ENCODE results near the gene C11orf86. TPM values are rescaled to one million over a fixed set of nuclear protein-coding genes. Genes with fewer than 3 reads are reported as not detected.
"Not testable (repeated sequence)": the region's sequence is repeated elsewhere in the genome, so short reads cannot be mapped to it uniquely, and the experiment has no call there.

Gene C11orf86
- total RNA-seq, 1 donor from 2014 or later = not detected

DNA sequence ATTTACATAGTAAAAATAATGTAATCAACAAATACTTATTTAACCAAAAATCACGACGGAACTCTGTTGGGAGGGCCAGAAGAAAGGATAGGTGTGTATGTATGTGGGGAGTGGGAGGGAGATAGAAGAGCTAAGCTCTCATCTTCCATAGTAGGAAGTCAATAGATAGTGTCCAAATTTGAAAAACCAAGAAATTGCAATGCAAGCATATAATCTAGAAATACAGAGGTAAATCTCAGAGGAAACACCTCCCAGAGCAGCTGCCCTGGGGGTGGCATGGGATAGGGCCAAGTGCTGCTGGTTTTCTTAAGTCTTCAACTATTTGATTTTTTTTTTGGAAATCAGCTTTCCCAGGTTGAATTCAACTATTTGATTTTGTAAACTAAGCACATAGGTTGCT is 16.9 kb downstream of the C11orf86 start:
- no peak for DNase-seq

DNA sequence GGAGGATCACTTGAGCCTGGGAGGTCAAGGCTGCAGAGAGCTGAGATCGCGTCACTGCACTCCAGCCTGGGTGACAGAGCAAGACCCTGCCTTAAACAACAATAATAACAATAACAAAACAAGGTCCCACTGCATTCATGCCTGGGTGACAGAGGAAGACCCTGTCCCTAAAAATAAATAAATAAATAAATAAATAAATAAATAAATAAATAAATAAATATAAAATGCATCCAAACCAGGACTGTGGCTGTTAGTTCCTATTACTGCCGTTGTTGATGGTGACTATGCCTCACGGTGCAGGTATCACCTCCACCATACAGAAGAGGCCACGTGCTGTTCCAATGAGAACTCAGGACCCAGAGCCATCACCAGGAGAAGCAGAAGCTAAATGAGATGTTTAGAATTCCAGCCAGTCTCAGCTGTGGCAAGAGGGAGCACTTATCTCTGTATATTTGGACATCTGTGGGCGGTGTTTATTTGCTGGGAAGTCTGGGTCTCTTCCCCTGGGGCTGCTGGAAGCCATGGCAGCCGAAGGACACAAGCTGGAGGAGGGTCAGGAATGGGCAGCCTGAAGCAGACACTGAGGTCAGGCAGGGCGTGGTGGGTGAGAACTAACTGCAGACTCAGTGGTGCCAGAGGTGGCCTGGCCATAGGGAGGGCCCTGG is 21.6 kb downstream of the C11orf86 start:
- no peak for DNase-seq

DNA sequence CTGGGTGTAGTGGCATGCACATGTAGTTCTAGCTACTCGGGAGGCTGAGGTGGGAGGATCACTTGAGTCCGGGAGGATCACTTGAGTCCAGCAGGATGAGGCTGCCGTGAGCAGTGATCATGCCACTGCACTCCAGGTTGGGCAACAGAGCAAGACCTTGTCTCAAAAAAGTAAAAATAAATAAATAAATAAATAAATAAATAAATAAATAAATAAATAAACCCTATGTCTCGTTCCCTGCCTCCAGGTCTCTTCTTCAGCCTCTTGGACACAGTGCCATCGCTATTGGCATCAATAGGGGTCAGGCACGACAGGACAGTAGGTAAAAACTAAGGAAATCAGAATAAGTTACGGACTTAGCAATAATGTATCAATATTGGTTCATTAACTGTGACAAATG is 24.5 kb downstream of the C11orf86 start:
- no peak for DNase-seq

DNA sequence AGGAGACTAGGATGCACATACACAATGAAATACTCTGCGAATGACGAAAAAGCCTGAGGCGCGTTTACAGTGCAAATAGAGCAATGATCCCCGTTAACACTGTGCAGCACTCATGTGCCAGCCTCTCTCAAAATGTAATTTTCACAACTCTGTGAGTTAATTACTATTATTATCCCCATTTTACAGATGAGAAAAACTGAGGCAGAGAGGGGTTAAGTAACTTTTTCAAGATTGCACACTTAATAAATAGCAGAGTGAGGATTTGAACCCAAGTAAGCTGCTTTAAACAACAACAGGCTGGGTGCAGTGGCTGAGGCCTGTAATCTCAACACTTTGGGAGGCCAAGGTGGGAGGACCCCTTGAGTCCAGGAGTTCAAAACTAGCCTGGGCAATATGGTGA is 26.2 kb downstream of the C11orf86 start:
- DNase-seq = no peak

DNA sequence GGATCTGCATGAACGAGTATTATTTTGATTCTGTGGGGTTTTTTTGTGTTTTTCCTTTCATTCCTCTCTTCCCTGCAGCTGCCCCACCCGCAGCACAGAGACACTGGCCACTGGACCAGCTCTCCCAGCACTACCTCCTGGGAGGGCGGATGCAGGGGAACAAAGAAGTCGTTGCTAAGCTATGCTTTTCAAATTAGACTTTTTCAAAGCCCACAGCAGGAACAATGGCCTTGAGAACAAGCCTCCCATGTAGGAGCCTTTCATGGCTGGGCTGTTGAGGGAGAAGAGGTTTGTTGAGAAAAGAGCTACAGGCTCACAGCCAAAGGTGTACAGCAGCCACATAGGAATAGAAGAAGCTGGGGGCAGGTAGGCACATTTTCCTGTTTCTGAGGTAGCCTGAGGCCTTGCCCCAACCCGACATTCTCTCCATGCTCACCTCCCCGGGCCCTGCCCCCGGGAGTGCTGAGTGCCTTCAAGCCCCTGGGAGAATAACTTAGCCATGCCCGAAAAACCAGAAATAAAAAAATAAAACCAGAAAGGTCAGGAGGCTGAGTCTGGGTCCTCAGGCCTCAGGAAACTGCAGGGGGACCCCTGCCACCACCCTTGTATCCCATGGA is 27.3 kb downstream of the C11orf86 start:
- DNase-seq = no peak

DNA sequence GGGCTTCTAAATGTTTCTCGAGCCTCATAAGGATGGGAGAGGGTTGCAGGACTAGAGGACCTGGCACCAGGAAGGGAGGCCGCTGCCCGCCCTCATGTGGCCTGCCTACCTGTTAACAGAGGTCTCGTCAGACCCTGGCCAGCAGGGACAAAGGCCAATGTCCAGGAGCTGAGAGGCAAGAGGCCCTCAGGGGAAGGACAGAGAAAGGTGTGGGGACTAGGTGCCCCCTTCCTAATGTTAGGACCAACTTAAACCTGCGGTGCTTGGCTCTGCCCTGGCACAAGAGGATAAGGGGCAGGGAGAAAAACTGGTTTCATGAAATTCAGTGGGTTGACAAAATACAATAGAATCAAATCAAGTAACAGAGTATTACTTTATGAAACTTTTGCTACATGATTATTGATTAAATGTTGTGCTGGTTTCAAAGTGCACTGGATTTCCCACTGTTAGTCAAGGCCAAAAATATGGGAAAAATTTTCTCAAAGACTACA is 27.9 kb downstream of the C11orf86 start:
- no peak for DNase-seq

DNA sequence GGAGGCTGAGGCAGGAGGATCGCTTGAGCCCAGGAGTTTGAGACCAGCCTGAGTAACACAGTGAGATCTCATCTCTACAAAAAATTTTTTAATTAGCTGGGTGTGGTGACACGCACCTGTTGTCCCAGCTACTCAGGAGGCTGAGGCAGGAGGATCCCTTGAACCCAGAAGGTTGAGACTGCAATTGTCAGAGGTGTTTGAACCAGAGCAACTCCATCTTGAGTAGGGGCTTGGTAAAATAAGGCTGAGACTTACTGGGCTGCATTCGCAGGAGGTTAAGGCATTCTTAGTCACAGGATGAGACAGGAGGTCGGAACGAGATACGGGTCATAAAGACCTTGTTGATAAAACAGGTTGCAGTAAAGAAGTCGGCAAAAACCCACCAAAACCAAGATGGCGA is 30.1 kb downstream of the C11orf86 start:
- not testable (repeated sequence) for DNase-seq

DNA sequence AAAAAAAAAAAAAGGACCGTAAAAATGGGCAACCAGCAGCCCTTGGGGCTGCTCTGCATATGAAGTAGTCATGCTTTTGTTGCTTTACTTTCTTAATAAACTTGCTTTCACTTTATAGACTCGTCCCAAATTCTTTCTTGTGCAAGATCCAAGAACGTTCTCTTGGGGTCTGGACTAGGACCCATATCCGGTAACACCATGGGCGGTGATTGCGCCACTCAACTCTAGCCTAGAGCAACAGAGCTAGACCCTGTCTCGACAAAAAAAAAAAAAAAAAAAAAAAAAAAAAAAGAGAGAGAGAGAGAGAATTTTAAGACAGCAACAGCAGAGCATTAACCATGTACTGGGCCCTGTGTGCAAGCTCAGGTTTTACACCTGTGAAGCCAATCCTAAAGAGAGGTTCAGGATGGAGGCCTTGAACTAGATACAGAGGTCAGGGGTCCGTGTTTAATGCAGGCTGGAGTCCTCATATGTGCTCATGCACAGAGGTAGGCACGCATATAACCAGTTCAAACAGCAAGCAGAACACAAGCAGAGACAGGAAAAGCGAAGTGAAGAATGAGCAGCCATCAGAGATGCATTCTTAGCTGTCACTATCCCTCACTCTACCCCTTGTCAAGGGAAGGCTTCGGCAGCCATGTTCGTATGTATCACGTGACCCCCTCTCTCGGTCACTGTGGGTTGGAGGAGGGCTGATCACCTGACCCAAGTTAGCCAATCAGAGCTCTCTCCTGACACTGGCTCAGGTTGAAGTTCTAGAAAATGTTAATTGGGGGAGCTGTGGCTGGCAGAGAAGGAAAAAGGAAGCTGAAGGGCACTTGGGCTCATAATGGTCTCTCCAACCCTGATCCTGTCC is 31.2 kb downstream of the C11orf86 start:
- no peak for DNase-seq

DNA sequence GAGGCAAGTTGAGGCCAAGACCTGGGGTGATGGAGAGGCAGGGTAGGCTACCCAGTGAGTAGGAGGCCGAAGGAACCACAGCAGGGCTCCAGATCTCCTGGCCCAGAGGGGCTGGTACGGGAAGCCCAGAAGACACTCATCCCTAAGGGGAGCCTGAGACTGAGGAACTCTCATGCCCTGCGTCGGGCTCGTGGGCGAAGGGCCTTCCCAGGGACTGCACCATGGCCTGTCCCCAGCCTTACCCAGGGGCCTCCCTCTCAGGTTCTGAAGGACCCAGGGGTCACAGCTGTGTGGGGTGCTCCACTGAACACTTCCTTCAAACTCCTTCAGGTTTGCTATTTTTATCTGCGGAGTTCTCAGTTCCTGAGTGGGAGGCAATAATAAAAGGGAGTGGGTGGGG is 32.0 kb downstream of the C11orf86 start:
- no peak for DNase-seq

DNA sequence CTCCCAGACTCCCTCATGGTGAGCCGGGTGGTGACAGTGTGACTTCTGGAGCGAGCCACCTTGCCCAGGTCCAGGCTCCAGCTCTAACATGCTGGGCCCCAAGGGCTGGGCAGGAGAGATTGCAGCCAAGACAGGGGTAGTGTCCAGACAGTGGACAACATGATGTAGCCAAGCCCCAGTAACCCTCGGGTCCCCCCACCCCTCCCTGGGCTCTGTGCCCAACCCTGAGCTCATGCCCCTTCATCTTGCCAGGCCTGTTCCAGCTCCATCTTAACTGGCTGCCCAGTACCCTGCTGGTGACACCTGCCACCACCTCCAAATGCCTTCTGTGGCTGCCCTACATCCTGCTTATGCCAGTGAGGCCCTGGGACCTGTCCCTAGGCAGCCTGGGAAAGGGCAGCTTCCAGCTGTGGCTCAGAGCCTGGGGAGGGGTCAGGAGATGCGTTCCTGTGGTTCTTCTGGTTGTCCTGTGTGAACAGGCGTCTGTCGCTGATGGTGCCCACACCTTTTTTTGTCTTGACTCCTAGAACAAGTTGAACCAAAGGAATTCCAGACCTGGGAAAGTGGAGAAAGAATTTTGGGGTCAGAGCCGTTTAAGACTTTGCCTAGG is 35.3 kb downstream of the C11orf86 start:
- no peak for DNase-seq

DNA sequence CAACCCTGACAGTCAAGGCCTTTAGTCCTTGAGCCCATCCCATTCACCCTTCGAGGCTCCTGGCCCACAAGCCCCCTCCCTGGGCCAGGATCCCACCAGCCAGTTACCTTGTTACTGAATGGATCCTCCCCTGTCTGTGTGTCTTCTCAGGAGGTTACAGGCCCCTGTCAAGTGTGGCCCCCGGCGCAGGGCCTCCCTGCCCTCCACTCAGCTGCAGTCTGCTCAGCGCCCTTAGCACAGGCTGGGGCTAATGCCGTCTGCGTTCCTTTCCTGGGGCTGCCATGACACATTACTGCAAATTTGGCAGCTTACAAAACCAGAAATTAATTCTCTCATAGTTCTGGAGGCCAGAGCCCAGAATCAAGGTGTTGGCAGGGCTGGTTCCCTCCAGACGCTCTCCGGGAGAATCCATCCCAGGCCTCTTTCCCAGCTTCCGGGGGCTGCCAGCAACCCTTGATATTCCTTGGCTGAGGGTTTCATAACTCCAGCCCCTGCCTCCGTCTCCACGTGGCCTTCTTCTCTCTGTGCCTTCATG is 38.5 kb downstream of the C11orf86 start:
- no peak for DNase-seq

DNA sequence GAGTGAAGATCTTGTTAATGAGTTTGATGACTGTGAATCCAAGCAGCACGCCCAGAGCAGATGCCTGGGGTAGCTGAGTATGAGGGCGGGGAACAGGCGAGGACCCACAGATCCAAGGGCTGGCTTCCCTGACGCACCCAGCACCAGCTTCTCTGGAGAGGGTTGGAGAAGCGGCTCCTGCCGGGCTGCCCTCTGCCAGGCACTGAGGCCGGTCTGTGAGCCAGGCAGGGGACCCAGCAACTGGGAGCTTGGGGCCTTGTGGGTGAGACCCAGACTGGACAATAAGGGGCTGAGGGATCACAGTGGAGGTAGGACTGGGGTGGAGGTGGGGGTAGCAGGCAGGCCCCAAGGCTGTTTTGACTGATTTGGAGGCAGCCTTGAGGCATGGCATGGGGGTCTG is 39.2 kb downstream of the C11orf86 start:
- DNase-seq = no peak

DNA sequence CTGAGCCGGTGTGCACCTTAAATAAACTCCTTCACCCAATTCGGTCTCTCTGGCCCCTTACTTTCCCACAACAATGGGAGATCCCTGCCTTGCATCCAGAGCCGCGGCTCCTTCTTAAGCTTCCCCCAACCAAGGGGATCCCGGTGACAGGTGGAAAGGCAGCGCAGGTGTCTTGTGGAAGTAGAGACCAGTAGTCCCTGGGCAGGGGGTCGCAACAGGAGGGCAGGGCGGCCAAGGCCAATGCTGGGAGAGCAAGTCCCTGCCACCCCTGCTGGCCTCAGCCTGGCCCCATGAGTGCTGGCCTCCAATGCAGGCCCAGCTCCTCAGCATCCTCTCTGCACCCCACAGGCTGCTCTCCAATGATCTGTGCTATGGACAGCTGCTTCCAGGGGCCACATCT is 39.9 kb downstream of the C11orf86 start:
- DNase-seq = no peak

DNA sequence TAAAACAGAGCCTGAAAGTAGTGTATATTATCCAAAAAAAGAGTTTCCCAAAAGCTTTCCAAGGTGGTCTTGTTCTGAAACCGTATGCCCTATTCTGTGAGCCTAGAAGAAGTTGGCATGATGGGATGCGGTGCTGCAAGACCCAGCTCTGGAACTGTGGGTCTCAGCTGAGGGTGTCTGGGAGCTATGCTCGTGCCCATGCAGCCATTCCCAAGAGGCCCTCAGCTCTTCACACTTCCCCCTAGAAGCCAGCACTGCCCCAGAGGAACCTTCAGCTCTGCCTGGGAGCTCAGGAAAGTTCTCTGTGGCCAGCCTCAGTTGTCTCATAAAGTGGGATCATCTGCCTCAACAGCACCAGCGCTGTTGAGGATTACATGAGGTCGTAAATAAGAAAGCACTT is 41.4 kb downstream of the C11orf86 start:
- no peak for DNase-seq

DNA sequence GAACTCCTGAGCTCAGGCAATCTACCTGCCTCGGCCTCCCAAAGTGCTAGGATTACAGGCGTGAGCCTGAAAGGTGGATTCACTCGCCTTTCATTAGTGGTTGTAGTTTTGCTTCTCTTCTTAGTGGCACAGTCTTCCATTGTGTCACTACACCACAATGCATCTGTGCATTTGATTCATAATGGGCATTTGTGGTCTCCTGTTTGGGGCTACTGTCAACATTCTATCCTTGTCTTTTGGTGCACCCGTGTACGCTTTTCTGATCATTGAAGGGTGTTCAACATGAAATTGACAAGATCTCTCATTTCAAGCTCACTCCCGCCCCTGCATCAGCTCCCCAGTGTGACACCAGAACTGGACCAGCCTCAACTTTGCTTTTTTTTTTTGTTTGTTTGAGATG is 45.8 kb downstream of the C11orf86 start:
- DNase-seq = no peak

DNA sequence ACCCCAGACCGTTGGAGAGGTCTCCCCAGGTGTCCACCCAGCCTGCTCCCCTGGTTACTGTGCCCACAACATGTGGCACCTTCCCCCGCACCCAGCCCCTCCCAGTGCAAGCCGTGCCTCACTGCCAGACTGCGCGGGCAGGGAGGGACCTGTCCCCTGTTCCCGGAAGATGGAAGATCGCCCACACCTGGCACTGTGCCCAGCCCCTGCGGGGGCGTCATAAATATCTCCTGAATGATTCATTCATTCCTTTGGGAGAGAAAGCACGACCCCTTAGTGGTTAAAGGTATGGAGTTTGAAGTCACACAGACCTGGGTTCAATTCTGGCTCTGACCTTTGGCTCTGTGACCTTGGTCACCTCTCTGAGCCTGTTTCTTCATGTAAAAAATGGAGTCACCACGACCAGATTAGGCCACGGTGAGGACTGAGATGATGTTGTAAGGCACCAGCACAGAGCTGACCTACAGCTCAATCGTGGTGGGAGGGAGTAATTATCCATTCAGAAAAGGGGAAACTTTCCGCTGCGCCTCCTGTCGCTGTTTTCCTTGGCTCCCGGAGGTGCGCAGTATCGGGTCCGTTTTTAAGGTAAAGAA is 47.3 kb downstream of the C11orf86 start:
- peak; percentile 49 for DNase-seq

DNA sequence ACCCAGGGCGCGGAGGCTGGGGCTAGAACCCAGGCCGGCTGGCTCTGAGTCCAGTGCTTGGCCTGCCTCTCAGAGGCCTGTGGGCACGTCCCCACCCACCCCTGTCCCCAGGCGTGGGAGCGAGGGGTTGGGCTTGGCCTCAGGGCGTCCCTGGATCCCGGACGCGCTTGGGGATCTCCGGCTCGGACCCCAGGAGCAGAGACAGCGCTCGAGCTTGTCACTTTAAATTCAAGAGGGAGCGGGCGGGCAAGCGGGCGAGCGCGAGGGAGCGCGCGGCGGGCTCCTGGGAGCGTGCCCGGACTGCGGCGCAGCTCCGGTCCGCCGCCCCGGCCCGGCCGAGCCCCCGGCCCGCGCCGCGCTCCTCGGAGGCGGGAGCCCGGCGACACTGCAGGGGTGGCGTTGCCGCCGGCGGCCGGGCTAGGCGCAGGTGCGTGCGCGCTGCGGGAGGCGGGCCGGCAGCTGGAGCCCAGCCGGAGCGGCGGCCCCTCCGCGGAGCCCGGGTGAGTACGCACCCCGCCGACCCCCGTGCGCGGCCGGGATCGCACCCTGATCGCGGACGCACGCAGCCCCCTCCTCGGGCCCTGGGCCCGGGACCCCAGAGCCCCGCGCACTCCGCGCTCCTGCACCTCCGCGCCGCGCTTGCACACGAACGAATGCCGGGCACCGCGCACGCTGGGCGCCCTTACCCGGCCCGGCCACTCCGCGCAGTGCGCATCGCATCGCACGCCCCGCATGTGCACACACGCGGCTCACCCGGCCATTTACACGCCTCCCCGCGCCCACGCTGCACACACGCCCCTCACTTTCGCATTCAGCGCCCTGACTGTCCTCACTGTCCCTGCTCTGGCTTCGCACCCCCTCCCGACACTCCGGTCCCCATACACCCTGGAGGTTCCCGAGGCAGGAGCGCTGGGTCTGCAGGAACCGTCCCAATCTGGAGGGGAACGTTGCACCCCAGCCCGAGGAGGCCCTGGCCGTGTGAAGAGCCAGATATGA is 48.2 kb downstream of the C11orf86 start, which contains the start of gene SYT12:
SYT12 (plus strand) TSS at position 174 of the 996 bp plus-strand sequence. CDS start 7,011 bp downstream, outside the sequence.
- peak; percentile 52 for DNase-seq

DNA sequence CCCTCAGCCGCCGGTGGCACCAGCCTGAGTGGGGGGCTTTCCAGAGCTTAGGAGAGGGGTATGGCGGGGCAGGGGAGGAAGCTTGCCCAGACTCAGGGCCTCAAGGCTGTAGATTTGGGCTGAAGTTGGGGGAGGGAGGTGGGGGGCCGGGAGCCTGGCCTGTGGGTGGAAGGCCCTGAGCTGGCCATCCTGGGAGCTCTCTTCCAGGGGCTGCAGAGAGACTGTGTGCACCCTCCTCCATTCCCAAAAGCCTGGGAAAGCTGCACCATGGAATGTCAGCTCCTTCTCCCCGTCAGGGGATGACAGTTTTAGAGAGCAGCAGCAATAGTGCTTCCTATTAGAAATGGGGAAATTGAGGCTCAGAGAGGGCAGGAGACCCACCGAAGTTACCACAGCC is 48.9 kb downstream of the C11orf86 start:
- no peak for DNase-seq

DNA sequence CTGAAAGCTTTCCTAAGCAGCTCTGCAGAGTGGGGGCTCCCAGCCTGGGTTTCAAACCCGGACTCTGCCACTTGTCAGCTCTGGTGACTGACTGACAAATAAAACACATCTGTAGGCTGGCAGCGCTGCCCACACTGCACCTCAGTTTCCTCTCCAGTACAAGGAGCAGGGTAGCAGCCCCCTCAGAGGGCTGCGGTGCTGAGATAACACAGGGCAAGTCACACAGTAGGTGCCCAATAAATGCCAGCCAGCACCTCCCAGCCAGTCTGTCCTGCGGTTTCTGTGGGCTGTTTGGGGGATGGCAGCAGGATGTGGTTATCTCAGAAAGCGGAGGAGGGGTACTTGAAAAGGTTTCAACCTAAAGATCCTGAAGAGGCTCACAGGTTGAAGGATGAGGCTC is 49.3 kb downstream of the C11orf86 start:
- no peak for DNase-seq

DNA sequence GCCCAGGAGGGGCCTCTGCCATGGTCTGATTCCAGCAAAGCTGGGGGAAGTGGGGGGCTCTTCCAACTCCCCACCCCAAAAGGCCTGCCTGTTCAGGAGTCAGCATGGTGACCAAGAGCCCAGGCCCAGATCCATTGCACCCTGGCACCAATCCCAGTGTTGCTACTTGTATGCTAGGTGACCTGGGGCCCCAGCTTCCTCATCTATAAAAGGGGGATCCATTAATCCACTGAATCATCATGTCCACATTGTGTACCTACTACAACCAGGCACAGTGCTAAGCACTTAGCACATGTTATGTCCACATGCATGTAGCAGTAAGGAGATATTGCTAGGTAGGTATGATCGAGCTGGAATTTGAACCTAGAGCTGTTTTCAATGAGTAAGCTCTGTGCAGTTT is 49.9 kb downstream of the C11orf86 start:
- no peak for DNase-seq

DNA sequence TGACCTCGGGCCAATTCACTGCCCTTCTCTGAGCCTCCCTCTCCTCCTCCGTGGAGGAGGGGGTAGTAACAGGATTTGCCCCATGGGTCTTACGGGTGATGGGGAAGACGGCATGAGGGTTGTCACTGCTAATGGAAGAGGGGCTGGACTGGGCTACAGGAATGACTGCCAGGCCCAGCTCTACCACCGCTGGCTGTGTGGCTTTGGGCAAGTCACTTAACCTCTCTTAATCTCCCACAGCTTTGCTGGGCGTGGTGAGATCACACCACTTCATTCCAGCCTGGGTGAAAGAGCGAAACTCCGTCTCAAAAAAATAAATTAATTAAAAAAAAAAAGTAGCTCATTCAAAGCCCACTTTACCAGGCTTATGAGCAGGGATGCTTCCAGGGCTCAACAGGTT is 50.6 kb downstream of the C11orf86 start:
- DNase-seq = no peak

Data from occipital lobe (tissue), 2 donors.